Fibroblast of peridontal ligament (primary cell): ENCODE measurements around the gene STH.

ENCODE experiments used
- DNase-seq: peaks from one replicate; pipeline ENCODE4 v3.0.0-alpha.2; 2010; ENCODE audit errors: extremely low read depth

Gene STH

GRCh38 chr17:45967378-45967777, 31.7 kb upstream of the STH start:
- DNase-seq: no peak

- no peak for DNase-seq
Measured at GRCh38 chr17:45968732-45969131, 30.3 kb upstream of the STH start.

GRCh38 chr17:45969726-45970125, 29.3 kb upstream of the STH start:
- DNase-seq: no peak

GRCh38 chr17:45970659-45971058, 28.4 kb upstream of the STH start:
- no peak for DNase-seq

- DNase-seq: no peak
Measured at GRCh38 chr17:45971698-45972141, 27.3 kb upstream of the STH start.

- no peak for DNase-seq
Measured at GRCh38 chr17:45972531-45972930, 26.5 kb upstream of the STH start.

- DNase-seq: no peak
Measured at GRCh38 chr17:45973099-45973780, 25.8 kb upstream of the STH start.

- DNase-seq: no peak
Measured at GRCh38 chr17:45973946-45974859, 24.8 kb upstream of the STH start.

GRCh38 chr17:45974916-45975630, 24.0 kb upstream of the STH start:
- no peak for DNase-seq

- DNase-seq: no peak
Measured at GRCh38 chr17:45975640-45976295, 23.3 kb upstream of the STH start.

GRCh38 chr17:45976391-45976754, 22.7 kb upstream of the STH start:
- DNase-seq: no peak

GRCh38 chr17:45976755-45977505, 22.1 kb upstream of the STH start:
- DNase-seq: no peak

GRCh38 chr17:45977506-45977824, 21.6 kb upstream of the STH start:
- no peak for DNase-seq

GRCh38 chr17:45977976-45978626, 20.9 kb upstream of the STH start:
- DNase-seq: no peak

GRCh38 chr17:45979137-45979536, 19.9 kb upstream of the STH start:
- DNase-seq: no peak

GRCh38 chr17:45980855-45981254, 18.2 kb upstream of the STH start:
- no peak for DNase-seq

GRCh38 chr17:45981306-45981705, 17.7 kb upstream of the STH start:
- no peak for DNase-seq

- DNase-seq: no peak
Measured at GRCh38 chr17:45982791-45983613, 16.0 kb upstream of the STH start.

- DNase-seq: no peak
Measured at GRCh38 chr17:45983614-45984310, 15.3 kb upstream of the STH start.
